ENCODE results near the gene EPB41L4B. TPM values are rescaled to one million over a fixed set of nuclear protein-coding genes. Genes with fewer than 3 reads are reported as not detected.

EPB41L4B gene
- total and polyA plus RNA-seq, 2 of the 4 experiments (the other 2 are of a cell fraction) = 0.36 to 0.54 TPM

DNA sequence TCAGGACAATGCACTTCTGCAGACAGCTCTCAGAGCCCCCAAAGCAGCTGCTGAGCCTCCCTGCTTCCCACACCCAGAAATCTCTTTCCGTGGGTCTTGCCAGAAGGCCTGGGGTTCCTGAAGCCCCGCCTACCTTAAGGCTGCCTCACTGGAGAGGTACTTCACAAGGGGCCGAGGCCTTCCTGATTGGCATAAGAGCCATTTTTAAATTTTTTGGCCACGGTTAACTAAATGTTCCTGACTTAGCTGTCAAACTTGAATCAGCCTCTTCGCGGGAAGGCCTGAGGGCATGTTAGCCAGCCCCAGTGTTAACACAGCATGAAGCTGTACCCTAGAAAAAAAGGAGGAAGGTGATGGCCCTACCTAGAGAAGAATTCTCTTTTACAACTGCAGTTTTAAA lies 20.7 kb upstream of the EPB41L4B start:
- Histone ChIP-seq H2BK20ac (ENCODE audit: low read depth, low read length) (no peak overlapping the region), H2BK5ac (ENCODE audit: low read depth, low read length, poor library complexity, severe bottlenecking) (no peak overlapping the region), H3K4ac (ENCODE audit: low read depth, low read length) (no peak overlapping the region), H4K20me1 (ENCODE audit: insufficient read depth, low read length) (no peaks in the 10 kb centered on the region), H3K27me3 (ENCODE audit: control insufficient read depth, insufficient read depth, low read length) (peaks cover 22% of the 10 kb centered on the region), H3K14ac (replicated peaks; ENCODE audit: low read depth, low read length) (no peak overlapping the region), H4K91ac (ENCODE audit: insufficient read depth, low read depth, low read length) (no peak overlapping the region), H3K56ac (ENCODE audit: extremely low read depth, insufficient read depth, low read length) (no peak overlapping the region), H3K9me3 (ENCODE audit: control insufficient read depth, insufficient read depth, low read length) (no peaks in the 10 kb centered on the region), H2AFZ (replicated peaks; ENCODE audit: low read length, poor library complexity) (no peak overlapping the region), H4K5ac (ENCODE audit: low read depth, low read length) (no peak overlapping the region), H2BK15ac (ENCODE audit: low read depth, low read length) (no peak overlapping the region), H3K9ac (ENCODE audit: low read depth, low read length) (no peak overlapping the region), H4K8ac (ENCODE audit: low read depth in 2 of 2, low read length in 2 of 2) (no peak overlapping the region), H3K4me3 (ENCODE audit: insufficient read depth, low read depth, low read length) (no peak overlapping the region), H2AK9ac (replicated peaks; ENCODE audit: low read depth, low read length, poor library complexity) (no peak overlapping the region), H3K9me1 (ENCODE audit: insufficient read depth, low read length) (no peaks in the 10 kb centered on the region), H3K36me3 (ENCODE audit: control insufficient read depth, insufficient read depth, low read length) (no peaks in the 10 kb centered on the region), H3K4me2 (ENCODE audit: low read depth, low read length) (no peak overlapping the region), H2BK120ac (ENCODE audit: low read depth, low read length) (no peak overlapping the region), H3K23ac (ENCODE audit: low read depth, low read length) (no peak overlapping the region), H2AK5ac (ENCODE audit: low read depth, low read length) (no peak overlapping the region), H3K79me1 (ENCODE audit: low read depth in 1 of 2, low read length in 2 of 2) (no peaks in the 10 kb centered on the region), H3K18ac (ENCODE audit: low read depth, low read length) (no peak overlapping the region), H3K27ac (ENCODE audit: insufficient read depth, low read length) (no peak overlapping the region), H3K4me1 (ENCODE audit: control insufficient read depth, insufficient read depth, low read length) (no peaks in the 10 kb centered on the region)
- 25% methylated on average over 3 of the region's 6 CpGs; no CpG with 5 or more reads in 1 of the 2 experiments for WGBS, 2 experiments (ENCODE audit: extremely low coverage in 2 of 2, insufficient read length in 1 of 2)
- intact Hi-C loops (cut with micrococcal nuclease) = no loop called here
- BruUV-seq (replicated peaks) = no TSS peak
- ATAC-seq (ENCODE audit: low read depth) (no peak), DNase-seq (no peak)
- ChIA-PET POLR2A (ENCODE audit: unreplicated experiment) (no interaction called here), CTCF (no interaction called here)
- TF ChIP-seq FOS (IDR thresholded peaks at IDR 0.05; ENCODE audit: low read depth, low read length) = no peak
- TF ChIP-seq RAD21 (IDR thresholded peaks at IDR 0.05; ENCODE audit: low read length) = no peak
- TF ChIP-seq RFX5 (IDR thresholded peaks at IDR 0.05; ENCODE audit: low read depth, low read length) = no peak
- TF ChIP-seq MAFK (IDR thresholded peaks at IDR 0.05; ENCODE audit: low read depth, low read length) = no peak
- TF ChIP-seq NFE2L2 (IDR thresholded peaks at IDR 0.05; ENCODE audit: low read depth, low read length) = no peak
- no peak for TF ChIP-seq MXI1 (IDR thresholded peaks at IDR 0.05; ENCODE audit: borderline replicate concordance, low read depth, low read length)
- no peak for TF ChIP-seq BHLHE40 (IDR thresholded peaks at IDR 0.05; ENCODE audit: low read depth, low read length)
- TF ChIP-seq, protein P1, sequence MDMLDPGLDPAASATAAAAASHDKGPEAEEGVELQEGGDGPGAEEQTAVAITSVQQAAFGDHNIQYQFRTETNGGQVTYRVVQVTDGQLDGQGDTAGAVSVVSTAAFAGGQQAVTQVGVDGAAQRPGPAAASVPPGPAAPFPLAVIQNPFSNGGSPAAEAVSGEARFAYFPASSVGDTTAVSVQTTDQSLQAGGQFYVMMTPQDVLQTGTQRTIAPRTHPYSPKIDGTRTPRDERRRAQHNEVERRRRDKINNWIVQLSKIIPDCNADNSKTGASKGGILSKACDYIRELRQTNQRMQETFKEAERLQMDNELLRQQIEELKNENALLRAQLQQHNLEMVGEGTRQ (IDR thresholded peaks at IDR 0.05; ENCODE audit: low read depth, low read length) = no peak
- no peak for TF ChIP-seq ELK1 (IDR thresholded peaks at IDR 0.05; ENCODE audit: borderline replicate concordance, low read depth, low read length)
- no peak for TF ChIP-seq CHD1 (IDR thresholded peaks at IDR 0.05; ENCODE audit: low read depth, low read length)
- no peak for TF ChIP-seq CTCF (conservative IDR thresholded peaks at IDR 0.05; ENCODE audit: low read depth, low read length)
- TF ChIP-seq MAZ (IDR thresholded peaks at IDR 0.05; ENCODE audit: borderline replicate concordance, low read depth, low read length) = no peak
- no peak for TF ChIP-seq SMC3 (IDR thresholded peaks at IDR 0.05; ENCODE audit: low read depth, low read length)
- no peak for TF ChIP-seq CEBPB (IDR thresholded peaks at IDR 0.05; ENCODE audit: low read depth, low read length)
- no peak for TF ChIP-seq RCOR1 (IDR thresholded peaks at IDR 0.05; ENCODE audit: insufficient replicate concordance, low read length)
- in situ Hi-C loops (cut with MboI; ENCODE audit: low sequenced_read_pairs) = no loop called here
- dilution Hi-C loops (cut with HindIII; ENCODE audit: low sequenced_read_pairs, unreplicated experiment) = no loop called here

All from IMR-90 (cell line).